HG03175 (cell line): ENCODE results near the gene CDH4.

ENCODE experiments used
- ATAC-seq: cut with Tn5 transposase; IDR thresholded peaks from one replicate; pipeline ENCODE4 v1.9.1; 2021; ENCODE audit warnings: mild to moderate bottlenecking, moderate library complexity; ENCODE audit not compliant: unreplicated experiment

CDH4 gene

GRCh38 chr20:61635721-61636455 is 383.8 kb downstream of the CDH4 start:
- ATAC-seq: no peak

DNA sequence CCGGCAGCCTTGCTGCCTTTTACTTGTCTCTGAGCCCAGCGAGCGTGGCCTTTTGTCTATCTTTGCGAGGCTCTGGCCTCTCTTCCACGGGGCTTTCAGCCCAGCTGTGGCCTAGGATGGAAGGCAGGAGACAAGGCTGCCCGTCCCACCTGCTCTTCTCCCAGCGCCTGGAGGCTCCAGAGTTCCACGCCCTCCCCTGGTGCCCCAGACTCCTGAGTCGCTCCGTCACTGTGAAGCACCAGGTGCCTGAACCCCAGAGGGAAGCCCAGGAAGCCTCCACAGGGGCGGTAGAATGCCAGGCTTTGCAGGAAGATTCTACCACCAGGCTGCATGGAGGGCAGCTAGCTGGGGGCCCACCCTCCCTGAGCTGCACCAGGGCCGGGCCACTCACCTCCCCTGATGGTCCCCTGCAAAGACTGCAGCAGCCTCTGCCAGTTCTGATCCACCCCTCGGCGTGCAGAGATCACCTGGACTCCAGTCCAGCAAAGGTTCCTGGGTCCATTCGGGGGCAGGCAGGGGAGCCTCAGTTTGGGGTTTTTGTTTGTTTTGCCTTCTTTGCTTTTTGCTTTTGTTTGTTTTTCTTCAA is 384.6 kb downstream of the CDH4 start:
- no peak for ATAC-seq

DNA sequence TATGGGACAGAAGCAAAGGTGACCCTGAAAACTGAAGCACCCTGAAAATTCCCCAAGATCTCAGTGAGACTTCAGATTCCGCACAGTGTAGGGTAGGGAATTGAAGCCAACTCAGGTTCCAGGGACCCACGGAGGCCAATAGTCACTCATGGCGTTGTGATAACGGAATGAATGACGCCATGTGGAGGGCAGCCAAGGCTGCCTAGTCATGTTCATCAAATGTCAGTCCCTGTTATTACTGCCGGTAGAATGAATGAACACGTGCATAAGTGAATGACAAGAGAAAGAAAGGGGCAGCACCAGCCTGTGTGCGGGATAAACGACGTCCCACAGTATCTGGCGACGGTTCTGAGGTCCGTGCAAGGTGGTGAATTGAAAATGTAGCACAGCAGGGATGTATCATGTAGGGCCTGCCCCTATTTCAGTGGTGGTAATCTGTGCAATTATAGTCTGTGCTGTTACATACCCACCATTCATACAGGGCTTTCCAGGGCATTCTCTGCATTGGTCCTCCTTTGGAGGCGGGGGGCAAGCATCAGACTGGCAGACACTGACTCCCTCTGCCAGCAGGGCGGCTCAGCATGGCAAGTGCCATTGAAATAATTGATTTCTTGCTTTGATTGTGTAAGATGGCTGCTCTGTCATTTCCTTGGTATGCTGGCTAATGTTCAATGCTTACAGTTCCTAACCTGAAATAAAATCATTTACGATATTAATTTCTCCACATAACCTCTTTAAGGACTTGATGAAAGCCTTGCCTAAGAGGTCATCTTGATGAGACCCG is 386.9 kb downstream of the CDH4 start:
- no peak for ATAC-seq

DNA sequence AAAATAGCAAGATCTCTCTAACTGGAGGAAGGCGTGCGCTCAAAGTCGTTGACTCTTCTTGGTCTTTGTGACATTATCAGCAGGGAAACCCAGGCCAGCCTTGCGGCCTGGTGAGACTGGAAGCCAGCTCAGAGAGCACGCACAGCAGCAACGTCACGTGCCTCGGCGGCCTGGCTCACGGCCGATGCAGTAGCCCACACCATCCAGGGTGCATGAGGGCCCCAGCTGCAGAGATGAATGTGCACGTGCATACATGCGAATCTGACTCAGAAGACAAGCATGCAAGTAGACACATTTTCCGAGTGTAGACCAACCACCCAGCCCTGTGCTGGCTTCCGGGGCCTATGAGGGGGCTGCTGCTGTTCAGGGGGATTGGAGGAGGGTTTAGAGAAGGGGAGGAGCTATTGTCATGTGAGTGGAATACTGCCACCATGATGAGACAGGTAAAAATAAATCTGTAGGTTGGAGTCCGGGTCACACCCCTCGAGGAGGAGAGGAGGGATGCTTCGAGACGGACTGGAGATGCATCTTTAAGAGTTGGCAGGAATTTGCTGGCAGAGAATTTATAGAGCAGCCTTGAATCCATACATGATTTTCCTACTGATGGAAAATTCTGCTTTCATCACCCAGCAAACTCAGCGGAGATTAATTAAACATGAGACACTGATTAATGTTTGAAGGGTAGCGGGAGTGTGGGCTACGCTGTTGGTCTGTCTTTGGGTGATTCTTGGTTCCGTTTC is 388.2 kb downstream of the CDH4 start:
- ATAC-seq: no peak

GRCh38 chr20:61640871-61641245 is 388.8 kb downstream of the CDH4 start:
- ATAC-seq: no peak

- no peak for ATAC-seq
Observed at GRCh38 chr20:61643656-61644377, 391.8 kb downstream of the CDH4 start.

DNA sequence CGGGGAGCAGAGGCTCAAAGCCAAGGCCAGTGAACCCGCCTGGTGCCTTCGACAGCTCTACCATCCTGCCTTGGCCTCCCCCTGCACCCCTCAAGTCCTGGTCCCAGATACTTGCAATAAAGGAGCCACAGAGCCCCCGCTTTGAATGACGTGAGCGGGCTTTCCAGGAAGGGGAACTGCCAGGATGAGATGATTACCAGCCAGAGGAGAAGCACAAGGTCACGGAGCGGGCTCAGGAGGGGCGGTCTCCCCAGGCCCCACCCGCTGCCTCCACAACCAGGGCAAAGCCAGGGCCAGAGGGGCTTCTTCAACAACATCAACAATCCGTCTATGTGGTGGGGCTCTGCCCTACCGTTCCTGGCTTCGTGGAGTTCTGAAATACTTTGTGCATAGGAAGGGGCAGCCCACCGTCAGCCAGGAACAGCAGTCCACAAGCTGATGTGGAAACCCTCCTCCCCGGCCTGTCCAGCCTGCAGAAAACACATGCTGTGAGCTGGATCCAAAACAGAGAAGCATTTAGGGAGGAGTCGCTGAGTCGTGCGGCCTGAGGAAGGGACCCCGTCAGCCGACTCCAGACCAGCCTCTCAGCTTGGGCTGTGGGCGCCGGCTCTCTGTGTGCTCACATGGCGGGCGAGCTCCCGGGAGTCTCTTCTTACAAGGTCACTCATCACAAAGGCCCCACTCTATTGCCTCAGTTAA is 392.5 kb downstream of the CDH4 start:
- ATAC-seq: no peak

DNA sequence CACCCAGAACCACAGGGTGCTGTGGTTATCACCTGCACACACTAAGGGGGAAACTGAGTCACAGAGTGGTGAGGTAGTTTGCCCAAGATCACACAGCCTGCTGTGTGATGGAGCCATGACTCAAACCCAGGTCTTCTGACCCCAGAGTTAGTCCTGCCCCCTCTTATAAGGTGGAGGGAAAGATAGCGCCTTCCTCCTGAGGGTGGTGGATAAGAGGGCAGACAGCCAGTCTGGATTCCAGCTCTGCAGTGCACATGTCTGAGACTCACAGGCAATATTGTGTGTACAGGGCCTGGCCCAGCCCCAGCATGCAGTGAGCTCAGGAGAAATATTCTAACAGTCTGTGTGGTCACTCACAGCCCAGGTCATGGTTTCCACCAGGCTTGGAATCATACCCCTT is 393.7 kb downstream of the CDH4 start:
- no peak for ATAC-seq

GRCh38 chr20:61646453-61646852 is 394.4 kb downstream of the CDH4 start:
- no peak for ATAC-seq

GRCh38 chr20:61646986-61647385 is 394.9 kb downstream of the CDH4 start:
- no peak for ATAC-seq

GRCh38 chr20:61647702-61648101 is 395.6 kb downstream of the CDH4 start:
- ATAC-seq: no peak

DNA sequence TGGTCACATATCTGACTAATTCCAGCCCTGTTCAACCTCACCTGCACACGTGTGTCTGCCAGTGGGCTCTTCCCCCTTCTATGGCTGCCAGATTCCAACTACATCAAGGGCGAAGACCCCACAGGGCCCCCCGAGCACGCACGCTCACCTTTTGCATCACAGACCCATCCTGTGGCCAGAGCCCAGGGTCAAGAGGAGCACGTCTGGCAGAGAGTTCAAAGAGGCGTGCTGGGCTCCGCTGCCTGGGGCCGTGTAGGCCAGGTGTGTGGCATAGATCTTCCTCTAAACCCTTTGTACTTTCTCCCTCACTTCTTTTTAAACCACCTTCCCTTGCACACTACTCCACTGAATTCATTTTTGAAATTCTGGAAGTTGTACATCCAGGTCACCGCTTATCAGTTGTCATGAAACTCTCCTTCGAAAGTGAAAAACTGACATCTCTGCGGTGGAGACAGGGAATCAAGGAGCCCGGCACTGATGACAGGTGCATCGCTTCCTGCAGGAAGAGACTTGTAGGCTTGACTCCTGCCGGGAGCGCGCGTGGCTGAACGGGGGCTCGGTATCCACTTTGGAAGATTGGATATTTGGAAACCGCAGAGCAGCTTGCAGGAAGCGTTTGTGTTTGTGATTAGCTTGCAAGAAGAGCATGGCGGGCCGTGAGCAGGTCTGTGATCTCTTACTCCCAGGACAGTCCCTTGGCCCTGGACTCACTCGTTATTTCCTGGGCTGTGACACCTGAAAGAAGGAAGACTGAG is 397.2 kb downstream of the CDH4 start:
- no peak for ATAC-seq

GRCh38 chr20:61649860-61650162 is 397.8 kb downstream of the CDH4 start:
- ATAC-seq: no peak

DNA sequence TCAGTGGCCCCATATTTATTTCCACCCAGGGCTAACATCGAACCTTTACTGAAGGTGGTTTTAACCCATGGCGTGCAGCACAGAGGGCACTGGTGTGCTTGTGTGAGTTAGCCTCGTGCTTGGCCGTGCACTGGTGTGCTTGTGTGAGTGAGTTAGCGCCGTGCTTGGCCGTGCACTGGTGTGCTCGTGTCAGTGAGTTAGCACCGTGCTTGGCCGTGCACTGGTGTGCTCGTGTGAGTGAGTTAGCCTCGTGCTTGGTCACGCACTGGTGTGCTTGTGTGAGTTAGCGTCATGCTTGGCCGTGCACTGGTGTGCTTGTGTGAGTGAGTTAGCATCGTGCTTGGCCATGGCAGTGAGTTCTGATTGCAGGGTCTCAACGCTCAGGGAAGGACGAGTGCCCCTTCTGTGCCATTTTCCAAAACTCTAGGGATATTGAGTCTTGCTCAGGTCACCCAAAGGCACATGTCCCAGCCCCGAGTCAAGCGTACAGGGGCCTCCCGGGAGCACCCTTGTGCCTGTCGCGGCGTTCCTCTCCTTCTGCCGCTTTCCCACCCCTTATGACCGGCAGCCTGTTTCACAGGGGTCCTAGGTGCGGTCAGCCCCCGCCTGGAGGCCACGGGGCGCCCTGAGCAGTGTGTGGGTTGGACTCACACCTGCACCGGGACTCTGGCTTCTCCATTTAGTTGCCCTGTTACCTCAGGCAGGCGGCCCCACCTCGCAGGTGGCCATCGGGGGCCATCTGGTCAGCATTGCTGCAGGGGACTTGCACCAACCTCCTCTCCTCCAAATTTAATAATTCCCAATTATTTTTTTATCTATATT is 399.1 kb downstream of the CDH4 start:
- no peak for ATAC-seq

DNA sequence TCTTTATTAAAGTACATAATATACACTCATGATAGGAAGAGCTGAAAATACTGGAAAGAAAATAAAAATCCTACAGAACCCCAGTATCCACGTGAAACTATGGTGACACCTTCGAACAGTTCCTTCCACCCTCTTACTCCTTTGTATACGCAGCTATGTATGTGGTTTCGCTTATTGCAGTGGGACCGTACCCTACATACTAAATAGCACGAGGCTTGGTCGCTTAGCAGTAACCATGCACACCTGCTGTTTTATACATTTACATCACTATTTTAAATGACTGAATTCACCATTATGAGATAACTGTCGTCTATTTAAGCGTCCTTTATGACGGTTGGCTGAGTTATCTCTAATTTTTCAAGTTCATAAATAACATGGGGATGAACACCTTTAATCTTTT is 400.1 kb downstream of the CDH4 start:
- ATAC-seq: no peak

DNA sequence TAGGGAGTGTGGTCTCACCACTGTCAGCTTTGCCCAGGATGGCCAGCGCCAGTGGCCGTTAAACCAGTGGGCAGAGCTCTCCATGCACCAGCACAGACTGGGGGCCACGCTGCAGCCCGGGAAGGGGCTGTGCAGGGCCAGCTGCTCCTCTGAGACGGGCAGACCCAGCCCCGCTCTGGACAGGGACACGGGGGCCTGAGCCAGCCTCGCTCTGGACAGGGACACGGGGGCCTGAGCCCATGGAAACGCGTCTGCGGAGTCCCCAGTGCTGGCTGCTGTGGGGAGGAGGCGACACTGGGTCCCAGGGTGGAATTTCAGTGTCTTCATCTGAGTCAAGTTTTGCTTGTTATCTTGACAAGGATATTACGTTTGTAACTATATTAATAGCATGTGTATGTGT is 402.7 kb downstream of the CDH4 start:
- ATAC-seq: no peak

DNA sequence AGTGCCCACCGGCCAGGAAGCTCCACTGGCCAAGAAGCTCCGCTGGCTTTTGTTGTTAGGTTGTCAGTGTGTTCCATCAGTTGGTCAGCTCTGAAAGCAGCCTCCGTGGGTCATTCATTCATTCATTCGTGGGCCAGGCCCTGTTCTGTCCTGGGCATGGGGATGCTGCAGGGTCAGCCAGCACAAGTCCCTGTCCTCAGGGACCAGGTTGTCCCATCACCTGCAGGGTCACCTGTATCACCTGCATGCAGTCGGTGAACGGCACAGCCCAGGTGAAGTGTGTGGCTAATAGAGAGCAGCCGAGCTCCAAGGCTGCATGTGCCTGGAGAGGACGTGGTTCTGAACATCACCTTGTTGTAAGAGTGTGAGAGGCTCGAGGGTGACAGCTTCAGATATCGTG is 403.5 kb downstream of the CDH4 start:
- no peak for ATAC-seq

DNA sequence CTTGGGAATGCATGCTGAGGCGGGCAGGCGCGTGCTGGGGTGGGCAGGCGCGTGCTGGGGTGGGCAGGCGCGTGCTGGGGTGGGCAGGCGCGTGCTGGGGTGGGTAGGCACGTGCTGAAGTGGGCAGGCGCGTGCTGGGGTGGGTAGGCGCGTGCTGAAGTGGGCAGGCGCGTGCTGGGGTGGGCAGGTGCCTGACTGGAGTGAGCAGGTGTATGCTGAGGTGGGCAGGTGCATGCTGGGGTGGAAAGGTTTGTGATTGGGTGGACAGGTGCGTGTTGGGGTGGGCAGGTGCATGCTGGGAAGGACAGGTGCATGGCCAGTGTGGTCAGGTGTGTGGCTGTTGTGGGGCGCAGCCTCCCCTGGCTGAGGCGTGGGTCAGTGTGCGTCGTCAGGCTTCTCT is 404.1 kb downstream of the CDH4 start:
- no peak for ATAC-seq
